HFF-Myc (cell line): ENCODE measurements around the gene TAF11.

ENCODE experiments used
- DNase-seq: peaks from one replicate; pipeline ENCODE4 v3.0.0-alpha.2; 2011; ENCODE audit warnings: low read depth; ENCODE audit errors: extremely low read depth
- H3K4me3 ChIP-seq: replicated peaks from 2 replicates; pipeline ENCODE4 v1.5.1; 2011; ENCODE audit warnings: low read depth, mild to moderate bottlenecking, control low read depth, low read length
- TF ChIP-seq, protein P1 (sequence below): IDR thresholded peaks from 2 replicates; pipeline ENCODE4 v1.5.1; 2012; ENCODE audit warnings: mild to moderate bottlenecking, low read depth, low read length, control low read depth; ENCODE audit errors: missing control alignments

Gene TAF11

DNA sequence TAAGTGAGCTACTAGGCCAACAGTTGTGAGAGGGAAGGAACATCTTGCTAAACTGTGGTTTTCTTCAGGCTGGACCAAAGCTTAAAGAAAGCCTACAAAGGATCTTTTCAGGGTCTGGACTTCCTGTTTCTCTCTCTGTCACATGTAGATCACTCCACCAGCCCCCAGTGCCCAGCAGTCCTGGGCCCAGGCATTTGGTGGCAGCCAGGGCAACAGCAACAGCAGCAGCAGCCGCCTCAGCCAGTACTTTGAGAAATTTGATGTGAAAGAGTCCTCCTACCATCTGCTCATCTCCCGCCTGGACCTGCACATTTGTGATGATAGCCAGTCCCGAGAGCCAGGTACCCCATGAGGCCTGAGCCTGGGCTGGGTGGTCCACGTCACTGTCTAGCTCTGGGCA is 51.8 kb downstream of the TAF11 start:
- TF ChIP-seq, protein P1, sequence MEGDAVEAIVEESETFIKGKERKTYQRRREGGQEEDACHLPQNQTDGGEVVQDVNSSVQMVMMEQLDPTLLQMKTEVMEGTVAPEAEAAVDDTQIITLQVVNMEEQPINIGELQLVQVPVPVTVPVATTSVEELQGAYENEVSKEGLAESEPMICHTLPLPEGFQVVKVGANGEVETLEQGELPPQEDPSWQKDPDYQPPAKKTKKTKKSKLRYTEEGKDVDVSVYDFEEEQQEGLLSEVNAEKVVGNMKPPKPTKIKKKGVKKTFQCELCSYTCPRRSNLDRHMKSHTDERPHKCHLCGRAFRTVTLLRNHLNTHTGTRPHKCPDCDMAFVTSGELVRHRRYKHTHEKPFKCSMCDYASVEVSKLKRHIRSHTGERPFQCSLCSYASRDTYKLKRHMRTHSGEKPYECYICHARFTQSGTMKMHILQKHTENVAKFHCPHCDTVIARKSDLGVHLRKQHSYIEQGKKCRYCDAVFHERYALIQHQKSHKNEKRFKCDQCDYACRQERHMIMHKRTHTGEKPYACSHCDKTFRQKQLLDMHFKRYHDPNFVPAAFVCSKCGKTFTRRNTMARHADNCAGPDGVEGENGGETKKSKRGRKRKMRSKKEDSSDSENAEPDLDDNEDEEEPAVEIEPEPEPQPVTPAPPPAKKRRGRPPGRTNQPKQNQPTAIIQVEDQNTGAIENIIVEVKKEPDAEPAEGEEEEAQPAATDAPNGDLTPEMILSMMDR, result no peak
- H3K4me3 ChIP-seq, result no peak overlapping the region
- no peak for DNase-seq

DNA sequence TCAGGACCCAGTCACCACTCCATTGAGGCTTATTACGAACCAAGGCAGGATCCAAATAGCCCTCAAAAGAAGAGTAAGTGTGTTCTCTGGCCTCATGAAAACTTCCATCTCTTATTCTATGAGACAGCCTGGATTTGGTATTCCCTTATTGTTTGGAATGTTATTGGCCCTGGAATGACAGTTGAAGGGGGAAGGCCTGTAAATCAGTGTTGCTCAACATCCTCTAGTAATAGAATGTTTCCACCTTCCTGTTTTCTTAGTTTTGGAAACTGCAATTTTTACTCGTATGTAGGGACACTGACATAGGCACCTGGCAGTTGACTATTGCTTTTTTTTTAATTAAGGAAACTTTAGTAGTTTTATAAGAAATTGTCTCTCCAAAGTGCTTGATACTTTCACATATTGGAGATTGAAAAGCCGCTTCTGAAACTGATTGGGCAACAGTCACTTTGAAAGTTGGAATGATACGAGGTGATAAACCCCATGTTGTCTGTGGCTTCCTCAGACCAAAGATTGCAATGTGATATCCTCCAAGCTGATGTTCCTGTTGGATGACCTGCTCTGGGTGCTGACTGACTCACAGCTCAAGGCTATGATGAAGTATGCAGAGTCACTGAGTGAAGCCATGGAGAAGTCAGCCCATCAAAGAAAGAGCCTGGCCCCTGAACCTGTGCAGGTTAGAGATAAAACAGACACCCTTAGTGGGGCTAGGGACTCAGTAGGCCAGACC is 52.9 kb downstream of the TAF11 start:
- no peak for DNase-seq
- TF ChIP-seq, protein P1, result no peak
- no peak overlapping the region for H3K4me3 ChIP-seq

DNA sequence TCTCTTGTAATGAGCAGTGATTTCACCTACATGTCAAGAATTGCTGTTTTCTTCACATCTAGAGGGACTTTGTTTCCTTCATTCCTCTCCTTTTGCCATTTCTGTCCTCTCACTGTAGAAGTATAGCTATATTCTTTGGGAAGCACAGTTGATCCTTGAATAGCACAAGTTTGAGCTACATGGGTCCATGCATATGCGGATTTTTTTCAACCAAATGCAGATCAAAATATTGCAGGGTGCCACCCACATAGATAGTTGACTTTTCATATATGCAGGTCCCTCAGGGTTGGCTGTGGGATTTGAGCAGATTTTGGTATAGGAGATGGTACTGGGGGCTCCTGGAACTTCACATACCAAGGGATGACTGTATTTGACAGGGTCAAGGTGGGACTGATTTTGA is 54.9 kb downstream of the TAF11 start:
- H3K4me3 ChIP-seq, result no peak overlapping the region
- TF ChIP-seq, protein P1, result no peak
- DNase-seq, result no peak

DNA sequence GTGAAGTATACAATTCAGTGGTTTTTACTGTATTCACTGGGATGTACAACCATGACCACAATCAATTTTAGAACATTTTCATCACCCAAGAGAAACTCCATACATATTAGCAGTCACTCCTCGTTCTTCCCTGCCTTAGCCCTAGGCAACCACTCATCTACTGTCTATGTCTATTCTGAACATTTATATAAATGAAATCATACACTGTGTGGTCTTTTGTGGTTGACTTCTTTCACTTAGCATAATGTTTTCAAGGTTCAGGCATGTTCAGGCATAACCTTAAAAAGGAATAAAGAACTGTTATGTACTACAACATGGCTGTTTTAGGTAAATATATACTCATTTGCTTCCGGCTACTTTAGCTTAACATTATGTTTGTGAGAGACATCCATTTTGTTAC is 58.7 kb downstream of the TAF11 start:
- DNase-seq, result no peak
- TF ChIP-seq, protein P1, result no peak
- no peak overlapping the region for H3K4me3 ChIP-seq
